Measurements from ENCODE around the gene SLC22A1.

DNA sequence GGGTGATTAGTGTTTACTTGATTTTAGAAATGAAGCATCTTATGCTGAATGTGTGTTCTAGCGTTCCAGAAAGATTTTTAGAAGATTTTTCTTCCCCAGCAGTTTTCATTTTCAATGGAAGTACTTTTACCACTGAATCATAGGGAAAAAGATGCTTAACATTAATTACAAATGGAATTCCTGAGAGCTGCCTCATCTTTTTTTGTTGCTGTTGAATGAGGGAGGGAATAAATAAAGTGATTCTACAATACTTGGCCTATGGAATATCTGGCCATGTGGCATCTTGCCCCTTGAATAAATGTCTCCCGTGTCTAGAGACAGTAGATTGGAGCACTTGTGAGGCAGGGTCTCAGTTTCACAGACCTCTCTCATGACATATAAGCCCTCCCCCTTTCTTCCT, 44.1 kb upstream of the SLC22A1 start:
- no peak for TF ChIP-seq POLR2AphosphoS5 (IDR thresholded peaks at IDR 0.05)
- TF ChIP-seq, protein P1, sequence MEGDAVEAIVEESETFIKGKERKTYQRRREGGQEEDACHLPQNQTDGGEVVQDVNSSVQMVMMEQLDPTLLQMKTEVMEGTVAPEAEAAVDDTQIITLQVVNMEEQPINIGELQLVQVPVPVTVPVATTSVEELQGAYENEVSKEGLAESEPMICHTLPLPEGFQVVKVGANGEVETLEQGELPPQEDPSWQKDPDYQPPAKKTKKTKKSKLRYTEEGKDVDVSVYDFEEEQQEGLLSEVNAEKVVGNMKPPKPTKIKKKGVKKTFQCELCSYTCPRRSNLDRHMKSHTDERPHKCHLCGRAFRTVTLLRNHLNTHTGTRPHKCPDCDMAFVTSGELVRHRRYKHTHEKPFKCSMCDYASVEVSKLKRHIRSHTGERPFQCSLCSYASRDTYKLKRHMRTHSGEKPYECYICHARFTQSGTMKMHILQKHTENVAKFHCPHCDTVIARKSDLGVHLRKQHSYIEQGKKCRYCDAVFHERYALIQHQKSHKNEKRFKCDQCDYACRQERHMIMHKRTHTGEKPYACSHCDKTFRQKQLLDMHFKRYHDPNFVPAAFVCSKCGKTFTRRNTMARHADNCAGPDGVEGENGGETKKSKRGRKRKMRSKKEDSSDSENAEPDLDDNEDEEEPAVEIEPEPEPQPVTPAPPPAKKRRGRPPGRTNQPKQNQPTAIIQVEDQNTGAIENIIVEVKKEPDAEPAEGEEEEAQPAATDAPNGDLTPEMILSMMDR (IDR thresholded peaks at IDR 0.05; ENCODE audit: poor library complexity, severe bottlenecking): no peak
- TF ChIP-seq, protein P2, sequence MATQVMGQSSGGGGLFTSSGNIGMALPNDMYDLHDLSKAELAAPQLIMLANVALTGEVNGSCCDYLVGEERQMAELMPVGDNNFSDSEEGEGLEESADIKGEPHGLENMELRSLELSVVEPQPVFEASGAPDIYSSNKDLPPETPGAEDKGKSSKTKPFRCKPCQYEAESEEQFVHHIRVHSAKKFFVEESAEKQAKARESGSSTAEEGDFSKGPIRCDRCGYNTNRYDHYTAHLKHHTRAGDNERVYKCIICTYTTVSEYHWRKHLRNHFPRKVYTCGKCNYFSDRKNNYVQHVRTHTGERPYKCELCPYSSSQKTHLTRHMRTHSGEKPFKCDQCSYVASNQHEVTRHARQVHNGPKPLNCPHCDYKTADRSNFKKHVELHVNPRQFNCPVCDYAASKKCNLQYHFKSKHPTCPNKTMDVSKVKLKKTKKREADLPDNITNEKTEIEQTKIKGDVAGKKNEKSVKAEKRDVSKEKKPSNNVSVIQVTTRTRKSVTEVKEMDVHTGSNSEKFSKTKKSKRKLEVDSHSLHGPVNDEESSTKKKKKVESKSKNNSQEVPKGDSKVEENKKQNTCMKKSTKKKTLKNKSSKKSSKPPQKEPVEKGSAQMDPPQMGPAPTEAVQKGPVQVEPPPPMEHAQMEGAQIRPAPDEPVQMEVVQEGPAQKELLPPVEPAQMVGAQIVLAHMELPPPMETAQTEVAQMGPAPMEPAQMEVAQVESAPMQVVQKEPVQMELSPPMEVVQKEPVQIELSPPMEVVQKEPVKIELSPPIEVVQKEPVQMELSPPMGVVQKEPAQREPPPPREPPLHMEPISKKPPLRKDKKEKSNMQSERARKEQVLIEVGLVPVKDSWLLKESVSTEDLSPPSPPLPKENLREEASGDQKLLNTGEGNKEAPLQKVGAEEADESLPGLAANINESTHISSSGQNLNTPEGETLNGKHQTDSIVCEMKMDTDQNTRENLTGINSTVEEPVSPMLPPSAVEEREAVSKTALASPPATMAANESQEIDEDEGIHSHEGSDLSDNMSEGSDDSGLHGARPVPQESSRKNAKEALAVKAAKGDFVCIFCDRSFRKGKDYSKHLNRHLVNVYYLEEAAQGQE (IDR thresholded peaks at IDR 0.05; ENCODE audit: borderline replicate concordance): no peak
- TF ChIP-seq RAD21 (conservative IDR thresholded peaks at IDR 0.05): no peak
- TF ChIP-seq EP300 (conservative IDR thresholded peaks at IDR 0.05; ENCODE audit: poor library complexity, severe bottlenecking): no peak
- TF ChIP-seq EZH2 (IDR thresholded peaks at IDR 0.05; ENCODE audit: borderline replicate concordance, insufficient read depth, low read length, poor library complexity, severe bottlenecking): no peak
- no peak for TF ChIP-seq TAF1 (IDR thresholded peaks at IDR 0.05; ENCODE audit: low read depth)
- TF ChIP-seq SMC3 (conservative IDR thresholded peaks at IDR 0.05; ENCODE audit: poor library complexity): no peak
